Subcutaneous adipose tissue (tissue), 4 donors: ENCODE data around the gene TMEM178A. TPM values are rescaled to one million over a fixed set of nuclear protein-coding genes. Genes with fewer than 3 reads are reported as not detected.

Source experiments
- CTCF ChIP-seq: fragments of 450-650 bp; IDR thresholded peaks from one replicate; pipeline ENCODE4 v1.5.1; 2016; ENCODE audit warnings: low read depth, mild to moderate bottlenecking, control low read depth, antibody characterized with exemption, moderate library complexity
- total RNA-seq, 4 donors: library from RNA; depleted of rRNA; stranded (reverse); fragments of >200 nt; gene quantifications; one replicate each; pipeline ENCODE4 v1.1.0, GENCODE V29; 2016

Gene TMEM178A
- total RNA-seq, 4 donors from 2014 or later, result 2.5 to 6.2 (median 4.0) TPM

- no peak for TF ChIP-seq CTCF
These were observed 57.8 kb downstream of the TMEM178A start for GRCh38 chr2:39723497-39723896.

DNA sequence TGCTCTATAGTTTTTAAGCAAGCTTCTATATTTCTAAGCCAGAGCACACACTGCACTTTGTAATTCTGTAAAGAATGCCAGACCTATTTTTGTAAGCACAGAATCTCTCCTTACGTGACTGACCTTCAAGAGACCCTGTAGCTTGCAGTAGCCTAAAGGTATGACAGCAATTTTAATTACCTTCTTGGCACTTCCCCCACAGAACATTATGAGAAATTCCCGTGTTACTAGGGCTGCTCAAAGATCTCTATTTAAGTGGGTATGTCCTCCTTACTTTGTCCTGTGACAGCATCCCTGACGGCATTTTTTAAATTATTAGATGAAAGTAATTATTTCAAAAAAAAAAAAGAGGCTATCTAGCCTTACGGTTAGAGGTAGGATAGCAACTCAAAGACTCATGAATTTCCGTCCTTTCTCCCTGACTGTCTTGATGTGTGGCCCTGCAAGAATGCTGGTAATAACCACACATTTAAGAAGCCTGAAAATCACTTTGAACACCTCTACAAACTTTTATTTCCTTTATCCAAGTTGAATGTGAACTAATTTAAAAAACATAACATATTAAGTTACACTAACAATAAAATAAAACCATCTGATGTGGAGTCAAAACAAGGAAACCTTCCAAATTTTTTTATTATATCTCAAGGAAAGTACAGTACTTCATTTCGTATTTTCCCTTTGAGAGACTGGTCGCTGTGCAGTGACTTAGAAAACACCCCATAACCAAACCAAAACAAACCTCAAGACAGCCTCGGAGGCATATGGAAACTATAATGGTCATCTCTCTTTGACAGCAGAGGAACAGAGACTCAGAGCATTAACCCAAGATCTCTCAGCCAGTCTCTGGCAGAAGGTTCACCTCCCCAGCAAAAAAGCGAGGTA, 58.5 kb downstream of the TMEM178A start:
- TF ChIP-seq CTCF, result no peak

DNA sequence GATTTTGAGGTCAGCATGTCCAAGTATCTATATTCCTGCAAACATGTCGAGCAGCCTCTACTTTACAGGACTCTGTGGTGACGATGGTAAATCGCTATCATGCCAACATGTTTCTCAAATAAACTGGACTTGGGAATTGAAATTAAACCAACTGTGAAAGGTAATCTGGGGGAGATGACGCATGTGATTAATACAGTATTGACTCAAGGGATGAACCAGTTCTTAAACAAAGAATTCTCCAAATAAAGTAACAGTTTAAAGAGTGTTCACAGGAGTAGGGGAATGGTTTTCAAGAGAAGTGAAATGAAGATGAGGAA, 59.1 kb downstream of the TMEM178A start:
- TF ChIP-seq CTCF, result no peak

DNA sequence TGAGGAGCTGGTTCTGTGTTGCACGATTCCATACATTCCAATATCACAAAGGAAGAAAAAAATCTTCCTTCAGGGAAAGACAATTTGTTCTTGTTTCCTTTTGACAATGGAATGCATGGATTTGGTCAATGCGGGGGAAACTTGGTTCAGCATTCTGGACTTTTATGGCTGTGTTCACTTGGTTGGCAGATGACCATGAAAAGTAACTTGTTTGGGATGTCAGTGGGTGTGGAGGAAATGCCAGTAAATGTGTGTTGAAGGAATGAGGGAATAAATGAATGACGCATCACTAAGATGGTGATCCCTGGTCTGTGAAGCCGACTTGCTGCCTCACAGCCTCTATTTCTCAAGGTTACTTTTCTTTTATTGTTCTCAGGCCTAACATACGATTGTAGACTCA, 59.7 kb downstream of the TMEM178A start:
- no peak for TF ChIP-seq CTCF

DNA sequence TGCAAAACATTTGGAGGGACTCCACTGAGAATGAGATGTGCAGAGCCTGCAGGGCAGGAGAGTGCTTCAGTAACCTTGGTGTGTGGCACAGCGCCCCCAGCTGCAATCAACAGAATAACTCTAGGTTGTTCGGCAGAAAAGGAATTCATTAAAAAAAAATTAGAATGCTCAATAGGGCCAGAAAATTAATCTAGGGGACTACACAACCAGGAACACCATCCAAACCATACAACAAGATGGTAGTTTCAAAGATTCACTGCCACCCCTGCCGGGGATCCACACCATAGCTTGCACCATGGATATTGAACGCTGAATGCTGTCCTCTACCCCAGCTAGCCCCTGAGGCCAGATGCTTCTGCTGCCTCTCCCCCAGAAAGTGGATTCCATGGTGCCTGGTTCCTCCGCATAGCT, 63.2 kb downstream of the TMEM178A start:
- no peak for TF ChIP-seq CTCF

DNA sequence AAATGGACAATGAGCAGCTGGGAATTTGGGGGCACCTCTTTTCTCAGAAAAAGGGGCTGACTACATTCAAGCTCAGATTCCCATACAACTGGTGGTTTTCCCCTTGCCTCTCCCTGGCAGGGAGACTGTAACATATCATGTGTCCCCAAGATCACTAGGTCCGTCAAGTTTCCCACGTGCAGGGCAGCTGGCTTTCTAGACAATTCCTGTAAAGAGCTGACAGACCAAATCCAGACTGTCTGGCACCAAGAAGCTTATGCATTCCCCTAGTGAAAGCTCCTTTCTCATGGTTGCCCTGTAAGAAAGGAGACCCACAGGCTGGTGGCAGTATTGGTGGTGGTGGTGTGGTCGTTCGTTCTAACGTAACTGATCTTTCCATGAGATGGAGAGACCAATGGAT, 64.6 kb downstream of the TMEM178A start:
- no peak for TF ChIP-seq CTCF

- TF ChIP-seq CTCF, result no peak
These were observed 65.1 kb downstream of the TMEM178A start for GRCh38 chr2:39730685-39731302.
